Prostate gland (tissue), 2 donors: ENCODE measurements around the gene TRIM26. TPM values are rescaled to one million over a fixed set of nuclear protein-coding genes. Genes with fewer than 3 reads are reported as not detected.

Experiments used
- DNase-seq: peaks from one replicate; pipeline ENCODE4 v3.0.0-alpha.2; 2019; ENCODE audit warnings: low spot score
- H3K27ac ChIP-seq, 2 donors: fragments of 200-600 bp; sonication (generic); 2 replicates each; pipeline ENCODE4 v1.5.1; 2017 to 2019
- H3K27me3 ChIP-seq: fragments of 200-600 bp; sonication (generic); replicated peaks from 2 replicates; pipeline ENCODE4 v1.5.1; 2019; ENCODE audit not compliant: insufficient read depth
- H3K36me3 ChIP-seq, 2 donors: fragments of 200-600 bp; sonication (generic); 1 replicate in 1 of 2; 2 replicates in 1 of 2; pipeline versions ENCODE4 v1.5.1 to v1.8.1; 2017 to 2019
- H3K4me1 ChIP-seq: fragments of 200-600 bp; sonication (generic); replicated peaks from 2 replicates; pipeline ENCODE4 v1.5.1; 2019
- H3K4me3 ChIP-seq, 2 donors: fragments of 200-600 bp; sonication (generic); 2 replicates each; pipeline ENCODE4 v1.5.1; 2017 to 2019
- H3K9me3 ChIP-seq: fragments of 200-600 bp; sonication (generic); 2 replicates; pipeline ENCODE4 v1.5.1; 2017
- CTCF ChIP-seq, 4 experiments: fragments of 200-600 bp in 2 of 4; fragments of 450-650 bp in 2 of 4; sonication (generic) in 2 of 4; IDR thresholded peaks; 1 replicate in 3 of 4; 2 replicates in 1 of 4; pipeline ENCODE4 v1.5.1; 2016 to 2019; ENCODE audit warnings: antibody characterized with exemption in 4 of 4, mild to moderate bottlenecking in 2 of 4, moderate library complexity in 2 of 4
- POLR2A ChIP-seq: fragments of 450-650 bp; IDR thresholded peaks from one replicate; pipeline ENCODE4 v1.6.1; 2016; ENCODE audit warnings: antibody characterized with exemption, mild to moderate bottlenecking
- POLR2AphosphoS5 ChIP-seq: sonication (generic); formaldehyde crosslinking; IDR thresholded peaks from one replicate; pipeline ENCODE4 v1.6.1; 2017; ENCODE audit warnings: antibody characterized with exemption
- WGBS: methylation state at CpG from one replicate; pipeline ENCODE4 v1.1.5; 2018; 5-methylcytosine and 5-hydroxymethylcytosine counted together
- intact Hi-C: fragments of 100-400 bp; cut with DNase I; formaldehyde crosslinking; loops from one replicate; pipeline ENCODE4 v1.14.2; 2022
- total RNA-seq, 2 donors: library from RNA; depleted of rRNA; stranded (reverse); fragments of >200 nt; gene quantifications; one replicate each; pipeline ENCODE4 v1.1.0, GENCODE V29; 2016

TRIM26 gene
- total RNA-seq, 2 donors from 2014 or later, result 74.8 to 100 TPM

- intact Hi-C loops, result no loop called here
- DNase-seq, result no peak
- no peaks in the 10 kb centered on the region for H3K4me1 ChIP-seq
- no peak overlapping the region for H3K27ac ChIP-seq
- H3K9me3 ChIP-seq, result no peaks in the 10 kb centered on the region
- no peak for TF ChIP-seq POLR2A
- TF ChIP-seq POLR2AphosphoS5, result no peak
- no peak for TF ChIP-seq CTCF (IDR thresholded peaks at IDR 0.05)
- H3K27me3 ChIP-seq, result peaks cover 2% of the 10 kb centered on the region
- H3K4me3 ChIP-seq, result no peak overlapping the region
- no peaks in the 10 kb centered on the region for H3K36me3 ChIP-seq
- 84% methylated on average over 2 of the region's 2 CpGs for WGBS
Measured at GRCh38 chr6:30157999-30158398, 55.2 kb downstream of the TRIM26 start.

- no peak overlapping the region for H3K4me3 ChIP-seq
- intact Hi-C loops, result no loop called here
- DNase-seq, result no peak
- no peak overlapping the region for H3K27ac ChIP-seq
- no peaks in the 10 kb centered on the region for H3K9me3 ChIP-seq
- H3K36me3 ChIP-seq, result no peaks in the 10 kb centered on the region
- no peak for TF ChIP-seq POLR2A
- TF ChIP-seq POLR2AphosphoS5, result no peak
- TF ChIP-seq CTCF (IDR thresholded peaks at IDR 0.05), result no peak
- H3K4me1 ChIP-seq, result no peaks in the 10 kb centered on the region
- peaks cover 2% of the 10 kb centered on the region for H3K27me3 ChIP-seq
Measured at GRCh38 chr6:30157581-30157980, 55.6 kb downstream of the TRIM26 start.

- Histone ChIP-seq H3K4me1 (no peaks in the 10 kb centered on the region), H3K9me3 (no peaks in the 10 kb centered on the region), H3K27ac (no peak overlapping the region), H3K27me3 (peaks cover 2% of the 10 kb centered on the region), H3K36me3 (no peaks in the 10 kb centered on the region), H3K4me3 (no peak overlapping the region)
- no peak for DNase-seq
- intact Hi-C loops, result no loop called here
- WGBS, result 87% methylated on average over 9 of the region's 9 CpGs
- TF ChIP-seq POLR2AphosphoS5, result no peak
- TF ChIP-seq CTCF (IDR thresholded peaks at IDR 0.05), result no peak
- TF ChIP-seq POLR2A, result no peak
Measured at GRCh38 chr6:30156774-30157173, 56.4 kb downstream of the TRIM26 start.

GRCh38 chr6:30156262-30156599, 57.0 kb downstream of the TRIM26 start:
- H3K36me3 ChIP-seq, result no peaks in the 10 kb centered on the region
- H3K4me1 ChIP-seq, result no peaks in the 10 kb centered on the region
- no peak for TF ChIP-seq CTCF (IDR thresholded peaks at IDR 0.05)
- TF ChIP-seq POLR2A, result no peak
- no peak for TF ChIP-seq POLR2AphosphoS5
- peaks cover 2% of the 10 kb centered on the region for H3K27me3 ChIP-seq
- H3K9me3 ChIP-seq, result no peaks in the 10 kb centered on the region
- intact Hi-C loops, result no loop called here
- H3K4me3 ChIP-seq, result no peak overlapping the region
- no peak for DNase-seq
- 20% methylated on average over 4 of the region's 4 CpGs for WGBS
- H3K27ac ChIP-seq, result no peak overlapping the region

GRCh38 chr6:30155520-30156261, 57.5 kb downstream of the TRIM26 start:
- Histone ChIP-seq H3K27me3 (peaks cover 2% of the 10 kb centered on the region), H3K27ac (no peak overlapping the region), H3K4me3 (no peak overlapping the region), H3K4me1 (no peaks in the 10 kb centered on the region), H3K36me3 (no peaks in the 10 kb centered on the region), H3K9me3 (no peaks in the 10 kb centered on the region)
- no peak for DNase-seq
- WGBS, result 84% methylated on average over 2 of the region's 2 CpGs
- no peak for TF ChIP-seq POLR2A
- TF ChIP-seq POLR2AphosphoS5, result no peak
- no peak for TF ChIP-seq CTCF (IDR thresholded peaks at IDR 0.05)
- intact Hi-C loops, result no loop called here
